Thymus (tissue), 11 donors: ENCODE results near the gene PAEP. TPM values are rescaled to one million over a fixed set of nuclear protein-coding genes. Genes with fewer than 3 reads are reported as not detected.

Experiments
- DNase-seq, 9 donors: peaks; one replicate each; pipeline ENCODE4 v3.0.0-alpha.2; 2013; ENCODE audit warnings: low spot score in 9 of 9, low read depth in 6 of 9, missing footprints in 1 of 9
- H3K27ac ChIP-seq, 2 donors: one replicate each; pipeline ENCODE4 v1.5.1; 2013; ENCODE audit warnings: control low read depth in 1 of 2, low read depth in 1 of 2, low read length in 1 of 2, mild to moderate bottlenecking in 1 of 2, moderate library complexity in 1 of 2
- H3K27me3 ChIP-seq, 2 donors: one replicate each; pipeline ENCODE4 v1.5.1; 2013; ENCODE audit warnings: low read length in 1 of 2; ENCODE audit not compliant: control insufficient read depth in 2 of 2, insufficient read depth in 1 of 2
- H3K36me3 ChIP-seq, 2 donors: one replicate each; pipeline ENCODE4 v1.5.1; 2013; ENCODE audit warnings: low read length in 1 of 2, mild to moderate bottlenecking in 1 of 2, moderate library complexity in 1 of 2; ENCODE audit not compliant: control insufficient read depth in 2 of 2, insufficient read depth in 2 of 2
- H3K4me1 ChIP-seq, 2 donors: one replicate each; pipeline ENCODE4 v1.5.1; 2013; ENCODE audit warnings: low read length in 2 of 2; ENCODE audit not compliant: control insufficient read depth in 2 of 2, insufficient read depth in 2 of 2
- H3K4me3 ChIP-seq, 2 donors: one replicate each; pipeline ENCODE4 v1.5.1; 2013; ENCODE audit warnings: low read length in 2 of 2, control low read depth in 1 of 2, mild to moderate bottlenecking in 1 of 2
- H3K9me3 ChIP-seq, 2 donors: one replicate each; pipeline ENCODE4 v1.5.1; 2013; ENCODE audit warnings: low read length in 1 of 2, mild to moderate bottlenecking in 1 of 2; ENCODE audit not compliant: control insufficient read depth in 2 of 2, insufficient read depth in 1 of 2
- WGBS: extraction: QIAGEN DNeasy Blood & Tissue Kit; methylation state at CpG from one replicate; pipeline ENCODE4 v1.1.7; 2013; 5-methylcytosine and 5-hydroxymethylcytosine counted together
- polyA plus RNA-seq: library from polyadenylated mRNA; stranded (reverse); fragments of 200-250 nt; gene quantifications from one replicate; pipeline ENCODE4 v1.2.3, GENCODE V29; 2013
- total RNA-seq: library from RNA; stranded (reverse); fragments of 120-200 nt; gene quantifications from one replicate; pipeline ENCODE4 v1.2.4, GENCODE V29; 2013
- donor health status: healthy.

PAEP gene
- total and polyA plus RNA-seq, 2 donors = 0.38 to 1.8 TPM

- Histone ChIP-seq H3K27me3 (no peaks in the 10 kb centered on the region), H3K27ac (no peak overlapping the region), H3K4me3 (no peak overlapping the region), H3K4me1 (no peaks in the 10 kb centered on the region), H3K9me3 (no peaks in the 10 kb centered on the region), H3K36me3 (no peaks in the 10 kb centered on the region)
- no peak for DNase-seq
- 75% methylated on average over 24 of the region's 24 CpGs for WGBS
Observed at GRCh38 chr9:135612981-135613910, 51.7 kb downstream of the PAEP start.

GRCh38 chr9:135613946-135614805 is 52.6 kb downstream of the PAEP start:
- no peaks in the 10 kb centered on the region for H3K27me3 ChIP-seq
- 85% methylated on average over 34 of the region's 34 CpGs for WGBS
- DNase-seq = no peak
- no peaks in the 10 kb centered on the region for H3K4me1 ChIP-seq
- H3K27ac ChIP-seq = no peak overlapping the region
- H3K36me3 ChIP-seq = no peaks in the 10 kb centered on the region
- H3K9me3 ChIP-seq = no peaks in the 10 kb centered on the region
- H3K4me3 ChIP-seq = no peak overlapping the region

- no peaks in the 10 kb centered on the region for H3K36me3 ChIP-seq
- 88% methylated on average over 29 of the region's 29 CpGs for WGBS
- H3K4me1 ChIP-seq = no peaks in the 10 kb centered on the region
- no peaks in the 10 kb centered on the region for H3K27me3 ChIP-seq
- H3K9me3 ChIP-seq = no peaks in the 10 kb centered on the region
- no peak for DNase-seq
- no peak overlapping the region for H3K27ac ChIP-seq
- H3K4me3 ChIP-seq = no peak overlapping the region
Observed at GRCh38 chr9:135614821-135615665, 53.5 kb downstream of the PAEP start.

- Histone ChIP-seq H3K27ac (no peak overlapping the region), H3K4me3 (no peak overlapping the region), H3K27me3 (no peaks in the 10 kb centered on the region), H3K36me3 (no peaks in the 10 kb centered on the region), H3K9me3 (no peaks in the 10 kb centered on the region), H3K4me1 (no peaks in the 10 kb centered on the region)
- WGBS = 73% methylated on average over 31 of the region's 31 CpGs
- no peak for DNase-seq
Observed at GRCh38 chr9:135615666-135616618, 54.4 kb downstream of the PAEP start.

Other genes with a start within 250 kb of the PAEP start
- gene PPP1R26, start 82.0 kb upstream of the PAEP start, total RNA-seq = 3.3 TPM
- 4.1 TPM for gene PPP1R26, start 82.0 kb upstream of the PAEP start, polyA plus RNA-seq
- gene MRPS2, start 61.1 kb upstream of the PAEP start, total RNA-seq = 17.8 TPM
- 35.5 TPM for gene MRPS2, start 61.1 kb upstream of the PAEP start, polyA plus RNA-seq
- gene LCN1, start 40.3 kb upstream of the PAEP start, total RNA-seq = 0.19 TPM
- 1.2 TPM for gene LCN1, start 40.3 kb upstream of the PAEP start, polyA plus RNA-seq
- gene OBP2A, start 15.6 kb upstream of the PAEP start, total RNA-seq = not detected
- 0.09 TPM for gene OBP2A, start 15.6 kb upstream of the PAEP start, polyA plus RNA-seq
- gene GLT6D1, start 77.8 kb downstream of the PAEP start, total RNA-seq = not detected
- gene GLT6D1, start 77.8 kb downstream of the PAEP start, polyA plus RNA-seq = 0.05 TPM
- gene LCN9, start 101.6 kb downstream of the PAEP start, total RNA-seq = not detected
- gene LCN9, start 101.6 kb downstream of the PAEP start, polyA plus RNA-seq = not detected
- gene SOHLH1, start 137.7 kb downstream of the PAEP start, total RNA-seq = not detected
- 0.05 TPM for gene SOHLH1, start 137.7 kb downstream of the PAEP start, polyA plus RNA-seq
- 0.05 TPM for gene KCNT1, start 140.4 kb downstream of the PAEP start, total RNA-seq
- 0.25 TPM for gene KCNT1, start 140.4 kb downstream of the PAEP start, polyA plus RNA-seq